ENCODE measurements around the gene CERCAM. TPM values are rescaled to one million over a fixed set of nuclear protein-coding genes. Genes with fewer than 3 reads are reported as not detected.

CERCAM gene
- total RNA-seq, 2 donors from 2014 or later, result 18.5 to 26.5 TPM

DNA sequence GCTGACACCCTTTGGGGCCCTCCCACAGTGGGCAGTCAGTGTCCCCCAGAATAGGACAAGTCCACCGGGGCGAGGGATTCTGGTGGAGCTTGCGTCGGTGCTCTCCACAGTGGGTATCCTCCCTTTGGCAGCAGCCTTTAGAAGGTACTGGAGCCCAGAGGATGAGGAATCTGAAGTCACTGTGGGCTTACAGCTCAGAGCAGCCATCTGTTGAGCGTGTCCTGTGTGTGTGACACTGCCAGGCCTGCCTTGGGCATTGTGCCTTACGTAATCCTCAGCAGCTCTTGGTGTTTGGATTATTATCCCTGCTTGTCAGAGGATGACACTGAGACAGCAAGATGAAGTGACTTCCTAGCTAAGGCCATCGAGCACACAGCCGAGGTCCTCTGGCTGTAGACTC is 36.9 kb upstream of the CERCAM start:
- peaks cover 67% of the 10 kb centered on the region for H3K27me3 Mint-ChIP-seq (ENCODE audit: insufficient read depth)
- peak overlapping the region; percentile 98 for H3K27ac ChIP-seq (ENCODE audit: low read depth, low read length)
- H3K9me3 Mint-ChIP-seq, result no peaks in the 10 kb centered on the region
- H3K4me1 Mint-ChIP-seq, result peaks cover 13% of the 10 kb centered on the region
- no peak overlapping the region for H3K4me3 ChIP-seq (ENCODE audit: low read length)
- H3K27me3 ChIP-seq (ENCODE audit: control insufficient read depth, insufficient read depth, low read length, poor library complexity, severe bottlenecking), result no peaks in the 10 kb centered on the region
- H3K27ac Mint-ChIP-seq, result no peak overlapping the region
- H3K9me3 ChIP-seq (ENCODE audit: control insufficient read depth, low read length), result no peaks in the 10 kb centered on the region
- WGBS, 2 experiments (ENCODE audit: insufficient coverage in 1 of 2, insufficient read length in 1 of 2), result 68 to 80% methylated on average over 5 to 8 of the region's 8 CpGs
- no peak overlapping the region for H3K9ac ChIP-seq (ENCODE audit: extremely low read depth, low read length, poor library complexity, severe bottlenecking)
- TF ChIP-seq, protein P1, sequence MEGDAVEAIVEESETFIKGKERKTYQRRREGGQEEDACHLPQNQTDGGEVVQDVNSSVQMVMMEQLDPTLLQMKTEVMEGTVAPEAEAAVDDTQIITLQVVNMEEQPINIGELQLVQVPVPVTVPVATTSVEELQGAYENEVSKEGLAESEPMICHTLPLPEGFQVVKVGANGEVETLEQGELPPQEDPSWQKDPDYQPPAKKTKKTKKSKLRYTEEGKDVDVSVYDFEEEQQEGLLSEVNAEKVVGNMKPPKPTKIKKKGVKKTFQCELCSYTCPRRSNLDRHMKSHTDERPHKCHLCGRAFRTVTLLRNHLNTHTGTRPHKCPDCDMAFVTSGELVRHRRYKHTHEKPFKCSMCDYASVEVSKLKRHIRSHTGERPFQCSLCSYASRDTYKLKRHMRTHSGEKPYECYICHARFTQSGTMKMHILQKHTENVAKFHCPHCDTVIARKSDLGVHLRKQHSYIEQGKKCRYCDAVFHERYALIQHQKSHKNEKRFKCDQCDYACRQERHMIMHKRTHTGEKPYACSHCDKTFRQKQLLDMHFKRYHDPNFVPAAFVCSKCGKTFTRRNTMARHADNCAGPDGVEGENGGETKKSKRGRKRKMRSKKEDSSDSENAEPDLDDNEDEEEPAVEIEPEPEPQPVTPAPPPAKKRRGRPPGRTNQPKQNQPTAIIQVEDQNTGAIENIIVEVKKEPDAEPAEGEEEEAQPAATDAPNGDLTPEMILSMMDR (conservative IDR thresholded peaks at IDR 0.05), result no peak
- peaks cover 41% of the 10 kb centered on the region for H3K36me3 Mint-ChIP-seq (ENCODE audit: low read depth)
- peaks cover 55% of the 10 kb centered on the region for H3K36me3 ChIP-seq (ENCODE audit: control insufficient read depth, insufficient read depth, low read length)
- no peak overlapping the region for H3K4me3 Mint-ChIP-seq
- peak; percentile 61 for DNase-seq
- no peaks in the 10 kb centered on the region for H3K4me1 ChIP-seq (ENCODE audit: control insufficient read depth, insufficient read depth, low read length)

DNA sequence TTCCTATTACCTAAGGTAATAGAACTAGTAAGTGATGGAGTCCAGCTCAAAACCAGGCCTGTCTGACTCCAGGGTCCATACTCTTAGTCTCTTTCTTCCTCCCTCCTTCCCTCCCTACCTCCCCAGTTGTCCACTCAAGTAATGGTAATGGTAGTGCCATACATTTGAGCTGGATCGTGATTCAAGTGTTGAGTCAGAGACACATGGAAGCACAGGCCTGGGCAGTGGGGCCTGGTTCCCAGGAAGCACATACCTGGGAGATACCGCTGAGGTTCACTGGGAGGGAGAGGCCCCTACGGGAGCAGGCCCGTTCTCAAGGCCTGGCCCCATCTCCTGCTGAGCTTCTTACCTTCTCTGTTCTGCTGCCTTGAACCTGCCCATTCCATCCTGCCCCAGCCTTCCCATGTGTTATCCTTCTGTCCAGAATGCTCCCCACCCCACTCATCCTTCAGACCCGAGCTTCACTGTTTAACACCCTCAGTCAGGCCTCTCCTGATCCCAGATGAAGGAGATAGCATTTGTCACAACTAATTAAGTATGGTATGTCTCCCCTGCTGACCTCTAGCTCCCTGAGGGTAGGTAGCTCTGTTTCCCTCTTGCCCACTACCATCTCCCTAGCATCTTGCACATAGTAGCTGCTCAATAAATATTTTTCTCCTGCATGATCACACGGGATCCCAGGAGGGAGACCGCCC is 35.7 kb upstream of the CERCAM start:
- Mint-ChIP-seq H3K27ac (no peak overlapping the region), H3K36me3 (ENCODE audit: low read depth) (peaks cover 45% of the 10 kb centered on the region), H3K9me3 (no peaks in the 10 kb centered on the region), H3K27me3 (ENCODE audit: insufficient read depth) (peaks cover 76% of the 10 kb centered on the region), H3K4me3 (no peak overlapping the region), H3K4me1 (peaks cover 13% of the 10 kb centered on the region)
- H3K9me3 ChIP-seq (ENCODE audit: control insufficient read depth, low read length), result no peaks in the 10 kb centered on the region
- 82 to 83% methylated on average over 4 to 7 of the region's 7 CpGs for WGBS, 2 experiments (ENCODE audit: insufficient coverage in 1 of 2, insufficient read length in 1 of 2)
- H3K9ac ChIP-seq (ENCODE audit: extremely low read depth, low read length, poor library complexity, severe bottlenecking), result no peak overlapping the region
- TF ChIP-seq, protein P1 (conservative IDR thresholded peaks at IDR 0.05), result no peak
- H3K27me3 ChIP-seq (ENCODE audit: control insufficient read depth, insufficient read depth, low read length, poor library complexity, severe bottlenecking), result peaks cover 12% of the 10 kb centered on the region
- no peak overlapping the region for H3K4me3 ChIP-seq (ENCODE audit: low read length)
- H3K36me3 ChIP-seq (ENCODE audit: control insufficient read depth, insufficient read depth, low read length), result peaks cover 57% of the 10 kb centered on the region
- H3K4me1 ChIP-seq (ENCODE audit: control insufficient read depth, insufficient read depth, low read length), result no peaks in the 10 kb centered on the region
- H3K27ac ChIP-seq (ENCODE audit: low read depth, low read length), result peak overlapping the region; percentile 98
- peak; percentile 43 for DNase-seq

DNA sequence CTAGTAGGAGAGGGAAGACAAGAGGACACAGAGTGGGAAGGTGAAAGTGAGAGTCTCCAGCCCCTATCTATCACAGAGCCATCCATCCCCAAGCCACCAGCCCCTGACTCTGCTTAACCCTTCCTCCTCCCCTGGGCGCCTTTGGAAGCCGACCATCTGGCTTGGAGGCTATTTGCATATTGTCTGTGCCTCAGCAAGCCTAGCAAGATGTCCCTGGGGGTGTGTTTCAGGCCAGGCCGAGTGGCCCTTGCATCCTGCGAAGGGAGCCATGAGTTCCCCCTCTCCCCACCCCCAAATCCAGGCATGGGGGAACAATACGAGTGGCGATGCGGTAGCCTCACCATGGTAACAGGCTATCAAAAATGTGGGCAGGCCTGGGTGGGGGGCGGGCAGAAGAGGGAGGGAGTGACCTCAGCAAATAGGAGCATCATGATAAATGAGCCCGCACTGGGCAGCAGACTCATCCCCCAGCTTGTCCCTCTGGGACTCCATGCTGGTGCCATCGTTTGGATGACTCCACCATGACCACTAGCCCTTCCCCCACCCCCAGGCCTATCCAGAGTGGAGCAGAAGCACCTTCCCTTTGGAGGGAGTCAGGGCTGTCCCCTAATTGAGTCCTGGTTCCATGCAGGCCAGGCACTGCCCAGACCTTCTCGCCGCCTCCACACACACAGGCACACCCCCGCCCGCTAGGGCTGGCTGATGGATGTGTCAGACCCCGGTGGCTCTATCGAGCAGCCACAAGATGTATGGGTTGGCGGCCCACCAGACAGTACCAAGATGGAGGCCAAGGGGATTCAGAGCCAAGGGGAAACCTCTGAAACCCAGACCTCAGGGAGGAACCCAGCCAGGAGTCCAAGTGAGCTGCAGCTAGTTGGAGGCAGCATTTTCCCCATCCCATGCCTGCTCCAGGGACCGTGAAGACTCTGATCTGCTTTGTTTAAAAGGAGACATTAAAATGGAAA is 34.9 kb upstream of the CERCAM start:
- Histone ChIP-seq H3K4me1 (ENCODE audit: control insufficient read depth, insufficient read depth, low read length) (no peaks in the 10 kb centered on the region), H3K9me3 (ENCODE audit: control insufficient read depth, low read length) (no peaks in the 10 kb centered on the region), H3K36me3 (ENCODE audit: control insufficient read depth, insufficient read depth, low read length) (peaks cover 55% of the 10 kb centered on the region), H3K27me3 (ENCODE audit: control insufficient read depth, insufficient read depth, low read length, poor library complexity, severe bottlenecking) (peaks cover 20% of the 10 kb centered on the region), H3K27ac (ENCODE audit: low read depth, low read length) (peak overlapping the region; percentile 98), H3K9ac (ENCODE audit: extremely low read depth, low read length, poor library complexity, severe bottlenecking) (no peak overlapping the region), H3K4me3 (ENCODE audit: low read length) (no peak overlapping the region)
- peak; percentile 38 for DNase-seq
- H3K36me3 Mint-ChIP-seq (ENCODE audit: low read depth), result peaks cover 46% of the 10 kb centered on the region
- WGBS, 2 experiments (ENCODE audit: insufficient coverage in 1 of 2, insufficient read length in 1 of 2), result 67 to 85% methylated on average over 8 to 18 of the region's 18 CpGs
- no peaks in the 10 kb centered on the region for H3K9me3 Mint-ChIP-seq
- H3K4me3 Mint-ChIP-seq, result no peak overlapping the region
- H3K27me3 Mint-ChIP-seq (ENCODE audit: insufficient read depth), result peaks cover 81% of the 10 kb centered on the region
- H3K27ac Mint-ChIP-seq, result no peak overlapping the region
- TF ChIP-seq, protein P1 (conservative IDR thresholded peaks at IDR 0.05), result no peak
- peaks cover 13% of the 10 kb centered on the region for H3K4me1 Mint-ChIP-seq
